Activated T-cell treated with anti-CD3 and anti-CD28 coated beads for 1 hour (primary cell): ENCODE results near the gene PHKB.
"Not testable (repeated sequence)": the region's sequence is repeated elsewhere in the genome, so short reads cannot be mapped to it uniquely, and the experiment has no call there.

ENCODE experiments used
- DNase-seq: peaks from one replicate; pipeline ENCODE4 v3.0.0-alpha.2; 2020; ENCODE audit warnings: low read depth

Gene PHKB

DNA sequence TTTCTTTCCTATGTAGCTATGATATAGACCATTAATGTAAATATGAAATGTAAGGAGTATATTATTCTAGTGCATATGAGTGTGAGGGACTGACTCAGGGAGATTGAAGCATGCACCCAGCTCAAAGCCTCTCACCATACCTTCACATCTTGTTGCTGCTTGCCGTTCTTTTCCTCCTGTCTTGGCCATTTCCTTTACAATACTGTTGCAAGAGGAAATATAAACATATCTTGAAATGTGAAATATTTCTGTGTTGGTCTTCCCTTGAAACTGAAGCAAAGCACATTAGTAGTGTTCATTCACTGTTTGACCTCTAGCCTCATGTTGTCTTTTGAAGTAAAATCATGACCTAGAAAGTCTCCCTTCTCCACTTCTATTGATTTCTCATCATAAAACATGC is 46.6 kb downstream of the PHKB start:
- no peak for DNase-seq

DNA sequence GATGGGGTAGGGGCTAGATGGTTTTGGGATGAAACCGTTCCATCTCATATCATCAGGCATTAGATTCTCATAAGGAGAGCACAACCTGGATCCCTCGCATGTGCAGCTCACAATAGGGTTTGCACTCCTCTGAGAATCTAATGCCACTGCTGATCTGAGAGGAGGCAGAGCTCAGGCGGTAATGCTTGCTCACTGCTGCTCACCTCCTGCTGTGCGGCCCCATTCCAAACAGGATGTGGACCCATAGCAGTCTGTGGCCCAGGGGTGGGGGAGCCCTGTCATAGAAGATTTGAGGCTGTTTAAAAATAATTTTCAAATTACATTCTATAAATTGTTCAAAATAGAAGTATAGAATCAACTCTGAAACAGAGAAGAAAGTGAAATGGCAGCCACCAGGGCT is 50.8 kb downstream of the PHKB start:
- no peak for DNase-seq

DNA sequence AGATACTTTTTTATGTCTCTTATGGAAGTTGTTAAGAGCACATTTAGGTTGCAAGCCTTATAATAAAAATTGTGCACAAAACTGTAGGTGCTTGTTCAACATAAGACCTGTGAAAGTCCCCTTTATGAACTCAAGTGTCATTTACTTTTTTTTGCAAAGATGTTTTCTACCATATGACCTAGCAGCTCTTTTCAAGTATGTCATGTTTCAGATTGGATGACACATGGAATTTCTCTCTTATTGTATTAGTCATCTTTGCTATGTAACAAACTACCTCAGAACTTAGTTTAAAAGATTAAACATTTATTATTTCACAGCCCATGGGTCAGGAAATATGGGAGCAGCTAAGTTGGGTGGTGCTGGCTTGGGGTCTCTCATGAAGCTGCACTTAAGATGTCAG is 57.9 kb downstream of the PHKB start:
- DNase-seq, result no peak

DNA sequence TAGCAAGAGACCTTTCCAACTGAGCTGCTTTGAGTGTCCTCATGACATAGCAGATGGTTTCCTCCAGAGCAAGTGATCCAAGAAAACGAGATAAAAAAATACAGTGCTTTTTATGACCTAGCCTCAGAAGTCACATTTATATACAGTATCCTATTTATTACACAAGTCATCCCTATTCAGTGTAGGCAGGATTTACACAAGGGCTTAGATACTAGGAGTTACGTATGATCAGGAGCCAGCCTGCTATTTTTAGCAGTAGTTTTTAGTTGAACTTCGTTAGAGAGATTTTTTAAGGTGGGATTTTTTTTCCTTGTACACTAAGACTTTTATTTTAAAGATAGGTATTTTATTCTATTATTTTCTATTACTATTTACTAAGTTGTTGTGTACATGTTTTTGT is 58.4 kb downstream of the PHKB start:
- DNase-seq, result no peak

DNA sequence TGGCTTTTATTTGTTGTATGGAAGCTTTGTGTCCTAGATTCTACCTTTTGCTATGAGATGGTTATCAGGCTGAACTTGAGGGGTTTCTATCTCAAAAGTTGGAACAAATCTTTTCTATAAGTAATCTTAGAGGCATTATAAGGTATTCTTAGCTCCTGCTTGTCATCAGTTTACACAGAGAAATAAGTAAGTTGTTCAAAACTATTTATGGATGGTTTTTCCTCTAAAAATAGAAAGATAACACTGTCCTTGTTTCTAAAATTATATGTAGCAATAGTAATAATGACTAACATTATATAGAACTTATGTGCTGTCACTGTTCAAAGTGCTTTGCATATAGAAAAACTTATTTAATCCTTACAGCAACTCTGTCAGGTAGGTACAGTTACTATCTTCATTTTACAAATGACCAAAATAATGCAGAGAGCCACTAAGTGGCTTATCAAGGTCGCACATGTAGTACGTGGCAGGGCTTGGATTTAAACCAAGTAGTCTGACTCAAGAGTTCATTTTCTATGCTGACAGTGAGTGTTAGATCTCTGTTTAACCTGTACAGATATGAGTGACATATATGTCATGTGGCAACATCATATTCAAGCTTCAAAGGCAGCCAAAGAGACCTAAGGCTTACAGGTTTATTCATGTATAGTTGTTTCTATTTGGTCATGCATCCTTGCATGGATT is 59.0 kb downstream of the PHKB start:
- no peak for DNase-seq

DNA sequence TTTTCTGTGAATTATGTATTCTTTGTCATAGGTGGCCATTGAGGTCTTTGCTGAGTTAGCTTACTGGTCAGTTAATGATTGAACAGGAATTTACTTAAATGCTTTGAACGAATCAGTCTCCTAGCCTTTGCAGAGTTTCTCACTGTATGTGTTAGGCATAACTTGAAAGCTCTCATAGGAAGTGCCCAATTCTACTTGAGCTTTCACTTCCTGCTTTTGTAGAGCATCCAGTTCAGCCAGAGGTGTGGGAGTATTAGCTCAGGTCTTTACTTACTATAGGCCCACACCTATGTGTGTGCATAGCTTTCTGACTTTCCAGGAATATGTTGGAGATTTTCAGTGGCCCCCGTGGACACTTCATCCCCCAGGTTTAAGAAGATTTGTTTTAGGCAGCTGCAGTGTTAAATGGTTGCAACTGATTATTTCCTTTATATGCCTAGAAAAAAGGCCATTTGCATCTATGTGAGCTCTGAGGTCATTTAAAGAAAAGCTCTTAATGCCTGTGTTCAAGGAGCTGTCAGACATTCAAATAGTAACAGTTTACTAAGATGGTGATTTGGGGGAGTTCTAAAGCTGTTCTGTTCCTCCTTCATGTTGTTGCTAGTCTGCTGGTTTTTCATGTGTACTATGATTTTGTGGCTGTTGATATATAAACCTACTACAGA is 62.3 kb downstream of the PHKB start:
- DNase-seq, result no peak

DNA sequence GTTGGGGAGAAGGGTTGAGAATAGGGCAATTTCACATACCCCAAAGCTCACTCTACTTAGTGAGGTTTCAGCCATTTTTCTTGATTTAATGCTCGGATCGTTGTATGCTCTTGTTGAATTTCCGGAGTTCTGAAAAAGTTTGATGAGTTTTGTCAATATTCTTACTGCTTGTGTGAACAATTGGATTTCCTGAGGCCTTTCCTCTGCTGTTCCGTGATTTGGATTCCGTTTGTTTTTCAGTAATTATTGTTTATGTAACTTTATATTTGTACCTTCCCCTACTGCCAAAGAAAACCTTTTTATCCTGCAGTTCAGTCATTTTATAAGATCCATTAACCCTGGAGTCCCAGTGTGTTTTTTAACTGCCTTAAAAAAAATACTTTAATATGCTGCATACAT is 62.9 kb downstream of the PHKB start:
- no peak for DNase-seq

DNA sequence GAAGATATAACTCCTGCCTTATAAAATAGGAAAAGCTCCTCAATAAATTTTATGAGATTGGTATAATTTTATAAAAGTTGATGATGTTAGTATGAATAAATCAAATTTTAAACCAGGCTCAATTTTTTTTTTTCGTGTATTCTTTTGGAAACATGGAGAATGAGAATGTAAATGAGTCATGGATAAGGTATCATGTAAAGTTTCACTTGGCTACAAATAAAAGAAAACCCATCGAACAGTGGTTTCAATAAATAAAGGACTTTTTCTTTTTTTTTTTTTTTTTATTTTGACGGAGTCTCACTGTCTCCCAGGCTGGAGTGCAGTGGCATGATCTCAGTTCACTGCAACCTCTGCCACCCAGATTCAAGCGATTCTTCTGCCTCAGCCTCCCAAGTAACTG is 67.3 kb downstream of the PHKB start:
- no peak for DNase-seq

DNA sequence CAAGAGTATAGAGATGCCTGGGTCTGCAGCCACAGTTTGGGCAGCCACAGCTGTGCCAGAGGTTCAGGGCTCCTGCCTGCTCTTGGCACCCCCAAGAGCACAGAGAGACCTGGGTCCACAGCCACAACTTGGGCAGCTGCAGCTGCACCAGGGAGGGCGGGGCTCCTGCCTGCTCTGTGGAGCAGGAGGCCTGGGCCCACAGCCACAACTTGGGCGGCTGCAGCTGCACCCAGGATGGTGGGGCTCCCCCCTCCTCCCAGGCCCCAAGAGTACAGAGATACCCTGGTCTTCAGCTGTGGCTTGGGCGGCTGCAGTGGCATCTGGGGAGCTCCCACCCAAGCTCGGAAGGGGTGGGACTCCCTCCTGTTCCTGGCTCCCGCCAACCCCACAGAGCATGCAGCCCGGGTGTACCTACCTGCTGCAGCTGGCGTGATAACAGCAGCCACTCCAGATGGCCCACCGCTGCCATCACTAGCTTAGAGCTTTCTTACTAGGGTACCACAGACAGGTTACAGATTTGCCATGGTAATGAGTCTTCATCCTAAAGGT is 72.7 kb downstream of the PHKB start:
- DNase-seq, result no peak

DNA sequence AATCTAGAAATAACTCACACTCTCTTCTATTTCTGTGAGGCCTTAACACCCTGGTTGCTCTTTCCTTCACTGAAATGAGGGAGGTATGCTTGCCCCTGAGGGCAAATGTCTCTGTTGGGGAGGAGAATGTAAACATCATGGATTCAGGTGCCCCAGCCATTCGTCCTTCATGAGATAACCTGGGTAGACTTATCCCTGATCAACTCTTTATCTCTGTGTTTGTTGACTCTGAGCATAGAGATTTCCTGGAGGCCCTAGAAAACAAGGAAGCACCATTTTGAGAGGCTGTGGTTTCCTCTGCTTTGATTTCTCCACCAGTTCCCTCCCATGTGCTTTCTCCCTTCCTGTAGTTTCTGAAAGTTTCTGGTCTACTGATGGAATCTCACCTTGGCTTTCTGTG is 77.3 kb downstream of the PHKB start:
- no peak for DNase-seq

DNA sequence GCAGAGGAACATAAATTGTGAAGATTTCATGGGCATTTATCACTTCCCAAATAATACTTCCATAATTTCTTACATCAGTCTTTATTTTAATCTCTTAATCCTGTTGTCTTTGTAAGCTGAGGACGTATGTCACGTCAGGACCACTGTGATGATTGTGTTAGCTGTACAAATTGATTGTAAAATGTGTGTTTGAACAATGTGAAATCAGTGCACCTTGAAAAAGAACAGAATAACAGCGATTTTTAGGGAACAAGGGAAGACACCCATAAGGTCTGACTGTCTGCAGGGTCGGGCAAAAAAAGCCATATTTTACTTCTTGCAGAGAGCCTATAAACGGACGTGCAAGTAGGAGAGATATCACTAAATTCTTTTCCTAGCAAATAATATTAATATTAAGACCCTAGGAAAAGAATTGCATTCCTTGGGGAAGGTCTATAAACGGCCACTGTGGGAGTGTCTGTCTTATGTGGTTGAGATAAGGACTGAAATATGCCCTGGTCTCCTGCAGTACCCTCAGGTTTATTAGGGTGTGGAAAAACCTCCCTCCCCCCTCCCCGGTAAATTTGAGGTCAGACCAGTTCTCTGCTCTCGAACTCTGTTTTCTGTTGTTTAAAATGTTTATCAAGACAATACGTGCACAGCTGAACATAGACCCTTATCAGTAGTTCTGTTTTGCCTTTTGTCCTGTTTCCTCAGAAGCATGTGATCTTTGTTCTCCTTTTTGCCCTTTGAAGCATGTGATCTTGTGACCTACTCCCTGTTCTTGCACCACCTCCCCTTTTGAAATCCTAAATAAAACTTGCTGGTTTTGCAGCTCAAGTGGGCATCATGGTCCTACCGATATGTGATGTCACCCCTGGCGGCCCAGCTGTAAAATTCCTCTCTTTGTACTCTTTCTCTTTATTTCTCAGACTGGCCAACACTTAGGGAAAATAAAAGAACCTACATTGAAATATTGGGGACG is 78.9 kb downstream of the PHKB start:
- not testable (repeated sequence) for DNase-seq

DNA sequence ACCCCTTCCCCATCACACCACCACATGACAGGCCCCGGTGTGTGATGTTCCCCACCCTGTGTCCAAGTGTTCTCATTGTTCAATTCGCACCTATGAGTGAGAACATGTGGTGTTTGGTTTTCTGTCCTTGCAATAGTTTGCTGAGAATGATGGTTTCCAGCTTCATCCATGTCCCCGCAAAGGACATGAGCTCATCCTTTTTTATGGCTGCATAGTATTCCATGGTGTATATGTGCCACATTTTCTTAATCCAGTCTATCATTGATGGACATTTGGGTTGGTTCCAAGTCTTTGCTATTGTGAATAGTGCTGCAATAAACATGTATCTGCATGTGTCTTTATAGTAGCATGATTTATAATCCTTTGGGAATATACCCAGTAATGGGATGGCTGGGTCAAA is 80.0 kb downstream of the PHKB start:
- not testable (repeated sequence) for DNase-seq

DNA sequence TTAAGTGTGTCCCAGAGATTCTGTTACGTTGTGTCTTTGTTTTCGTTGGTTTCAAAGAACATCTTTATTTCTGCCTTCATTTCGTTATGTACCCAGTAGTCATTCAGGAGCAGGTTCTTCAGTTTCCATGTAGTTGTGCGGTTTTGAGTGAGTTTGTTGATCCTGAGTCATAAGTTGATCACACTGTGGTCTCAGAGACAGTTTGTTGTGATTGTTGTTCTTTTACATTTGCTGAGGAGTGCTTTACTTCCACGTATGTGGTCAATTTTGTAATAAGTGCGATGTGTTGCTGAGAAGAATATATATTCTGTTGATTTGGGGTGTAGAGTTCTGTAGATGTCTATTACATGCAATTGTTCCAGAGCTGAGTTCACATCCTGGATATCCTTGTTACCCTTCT is 83.1 kb downstream of the PHKB start:
- DNase-seq, result not testable (repeated sequence)

DNA sequence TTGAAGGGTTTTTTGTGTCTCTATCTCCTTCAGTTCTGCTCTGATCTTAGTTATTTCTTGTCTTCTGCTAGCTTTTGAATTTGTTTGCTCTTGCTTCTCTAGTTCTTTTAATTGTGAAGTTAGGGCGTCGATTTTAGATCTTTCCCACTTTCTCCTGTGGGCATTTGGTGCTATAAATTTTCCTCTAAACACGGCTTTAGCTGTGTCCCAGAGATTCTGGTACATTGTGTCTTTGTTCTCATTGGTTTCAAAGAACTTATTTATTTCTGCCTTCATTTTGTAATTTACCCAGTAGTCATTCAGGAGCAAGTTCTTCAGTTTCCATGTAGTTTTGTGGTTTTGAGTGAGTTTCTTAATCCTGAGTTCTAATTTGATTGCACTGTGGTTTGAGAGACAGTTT is 90.1 kb downstream of the PHKB start:
- DNase-seq, result not testable (repeated sequence)

DNA sequence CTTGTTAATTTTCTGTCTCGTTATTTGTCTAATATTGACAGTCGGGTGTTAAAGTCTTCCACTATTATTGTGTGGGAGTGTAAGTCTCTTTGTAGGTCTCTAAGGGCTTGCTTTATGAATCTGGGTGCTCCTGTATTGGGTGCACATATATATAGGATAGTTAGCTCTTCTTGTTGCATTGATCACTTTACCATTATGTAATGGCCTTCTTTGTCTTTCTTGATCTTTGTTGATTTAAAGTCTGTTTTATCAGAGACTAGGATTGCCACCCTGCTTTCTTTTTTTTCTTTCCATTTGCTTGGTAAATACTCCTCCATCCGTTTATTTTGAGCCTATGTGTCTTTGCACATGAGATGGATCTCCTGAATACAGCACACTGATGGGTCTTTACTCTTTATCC is 90.6 kb downstream of the PHKB start:
- DNase-seq, result not testable (repeated sequence)

DNA sequence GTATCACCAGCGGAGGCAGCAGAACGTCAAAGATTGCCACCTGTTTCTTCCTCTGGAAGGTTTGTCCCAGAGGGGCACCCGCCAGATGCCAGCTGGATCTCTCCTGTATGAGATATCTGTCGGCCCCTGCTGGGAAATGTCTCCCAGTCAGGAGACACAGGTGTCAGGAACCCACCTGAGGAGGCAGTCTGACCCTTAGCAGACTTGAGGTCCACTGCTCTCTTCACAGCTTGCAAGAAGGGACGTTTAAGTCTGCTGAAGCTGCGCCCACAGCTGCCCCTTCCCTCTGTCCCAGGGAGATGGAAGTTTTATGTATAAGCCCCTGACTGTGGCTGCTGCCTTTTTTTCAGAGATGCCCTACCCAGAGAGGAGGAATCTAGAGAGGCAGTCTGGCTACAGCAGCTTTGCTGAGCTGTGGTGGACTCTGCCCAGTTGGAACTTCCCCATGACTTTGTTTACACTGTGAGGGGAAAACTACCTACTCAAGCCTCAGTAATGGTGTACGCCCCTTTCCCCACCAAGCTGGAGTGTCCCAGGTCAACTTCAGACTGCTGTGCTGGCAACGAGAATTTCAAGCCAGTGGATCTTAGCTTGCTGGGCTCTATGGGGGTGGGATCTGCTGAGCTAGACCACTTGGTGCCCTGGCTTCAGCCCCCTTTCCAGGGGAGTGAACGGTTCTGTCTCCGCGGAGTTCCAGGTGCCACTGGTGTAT is 92.9 kb downstream of the PHKB start:
- no peak for DNase-seq

DNA sequence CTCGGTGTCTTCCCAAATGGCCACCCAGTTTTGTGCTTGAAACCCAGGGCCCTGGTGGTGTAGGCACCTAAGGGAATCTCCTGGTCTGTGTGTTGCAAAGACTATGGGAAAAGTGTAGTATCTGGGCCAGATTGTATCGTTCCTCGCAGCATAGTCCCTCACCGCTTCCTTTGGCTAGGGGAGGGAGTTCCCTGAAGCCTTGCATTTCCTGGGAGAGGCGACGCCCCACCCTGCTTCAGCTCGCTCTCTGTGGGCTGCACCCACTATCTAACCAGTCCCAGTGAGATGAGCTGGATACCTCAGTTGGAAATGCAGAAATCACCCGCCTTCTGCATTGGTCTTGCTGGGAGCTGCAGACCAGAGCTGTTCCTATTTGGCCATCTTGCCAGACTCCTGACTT is 93.5 kb downstream of the PHKB start:
- not testable (repeated sequence) for DNase-seq

DNA sequence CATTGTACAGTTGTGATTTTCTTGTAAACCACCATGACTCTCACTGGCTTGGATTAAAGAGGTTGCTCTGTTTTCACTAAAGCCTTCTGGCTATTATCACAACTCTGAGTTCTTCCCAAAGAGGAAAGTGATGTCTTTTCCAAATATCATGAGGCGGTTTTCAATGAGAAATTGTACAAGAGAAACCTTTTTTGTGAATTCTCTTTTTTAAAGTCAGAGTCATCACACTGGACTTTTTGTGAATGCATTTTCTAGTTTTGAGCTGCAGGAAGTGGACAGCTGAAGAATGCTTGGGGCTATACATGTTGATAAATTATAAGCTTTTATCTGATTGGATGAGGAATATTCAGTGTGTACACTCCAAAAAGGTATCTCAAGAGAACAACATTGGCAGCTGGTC is 100.2 kb downstream of the PHKB start:
- DNase-seq, result no peak

DNA sequence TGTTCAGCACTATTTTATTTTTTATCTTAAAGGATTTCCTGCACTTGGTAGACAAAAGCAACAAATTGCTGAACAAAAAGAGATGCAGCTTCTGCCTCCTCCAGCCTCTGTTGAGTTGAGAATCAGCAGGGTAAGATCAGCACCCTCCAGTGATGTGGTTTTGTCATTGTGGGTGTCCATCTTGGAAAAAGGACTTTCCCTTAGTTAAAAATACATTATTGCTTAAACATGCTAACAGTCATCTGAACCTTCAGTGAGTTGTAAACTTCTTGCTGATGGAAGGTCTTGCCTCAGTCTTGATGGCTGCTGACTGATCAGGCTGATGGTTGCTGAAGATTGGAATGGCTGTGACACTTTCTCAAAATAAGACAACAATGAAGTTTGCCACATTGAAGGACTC is 101.2 kb downstream of the PHKB start:
- no peak for DNase-seq

DNA sequence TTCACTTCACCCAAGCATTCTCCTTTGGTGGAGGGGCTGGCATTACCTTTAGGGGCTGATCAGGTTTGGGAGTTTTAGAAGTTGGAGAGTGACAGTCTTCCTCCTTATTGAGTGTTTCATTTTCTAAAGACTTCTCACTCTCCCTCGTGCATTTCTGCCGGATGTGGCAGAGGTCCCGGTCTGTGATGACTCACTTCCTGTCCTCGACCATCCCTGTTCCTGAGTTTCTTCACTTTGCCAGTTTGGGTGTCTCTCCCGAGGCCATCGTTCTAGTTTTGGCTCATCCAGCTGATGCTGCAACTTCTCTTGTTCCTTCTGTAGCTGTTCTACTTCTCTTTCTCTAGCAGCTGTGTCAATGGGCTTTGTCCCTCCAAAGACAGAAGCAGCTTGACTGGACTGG is 104.3 kb downstream of the PHKB start:
- DNase-seq, result no peak

DNA sequence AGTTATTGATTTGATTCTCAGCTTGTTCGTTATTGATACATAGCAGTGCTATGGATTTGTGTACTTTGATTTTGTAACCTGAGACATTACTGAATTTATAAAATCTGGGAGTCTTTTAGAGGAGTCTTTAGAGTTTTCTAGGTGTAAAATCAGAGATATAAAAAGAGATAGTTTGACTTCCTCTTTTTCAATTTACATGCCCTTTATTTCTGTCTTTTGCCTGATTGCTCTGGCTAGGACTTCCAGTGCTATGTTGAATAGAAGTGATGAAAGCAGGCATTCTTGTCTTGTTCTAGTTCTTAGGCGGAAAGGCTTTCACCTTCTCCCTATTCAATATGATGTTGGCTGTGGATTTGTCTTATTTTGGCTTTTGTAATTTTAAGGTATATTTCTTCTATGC is 106.2 kb downstream of the PHKB start:
- DNase-seq, result no peak

DNA sequence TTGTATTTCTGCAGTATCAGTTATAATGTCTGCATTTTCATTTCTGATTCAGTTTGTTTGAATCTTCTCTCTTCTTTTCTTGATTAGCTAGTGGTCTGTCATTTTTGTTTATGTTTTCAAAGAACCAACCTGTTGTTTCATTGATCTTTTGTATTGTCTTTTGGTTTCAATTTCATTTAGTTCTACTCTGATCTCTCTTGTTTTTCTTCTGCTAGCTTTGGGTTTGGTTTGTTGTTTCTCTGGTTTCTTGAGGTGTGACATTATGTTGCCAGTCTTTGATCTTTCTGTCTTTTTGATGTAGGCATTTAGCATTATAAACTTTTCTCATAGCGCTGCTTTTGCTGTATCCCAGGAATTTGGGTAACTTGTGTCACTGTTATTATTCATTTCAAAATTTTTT is 107.2 kb downstream of the PHKB start:
- DNase-seq, result no peak
